Measurements from ENCODE around the gene ACSM2A. TPM values are rescaled to one million over a fixed set of nuclear protein-coding genes. Genes with fewer than 3 reads are reported as not detected.
"Not testable (repeated sequence)": the region's sequence is repeated elsewhere in the genome, so short reads cannot be mapped to it uniquely, and the experiment has no call there.

ACSM2A gene
- total RNA-seq, 1 experiment from 2014 or later, result not detected

DNA sequence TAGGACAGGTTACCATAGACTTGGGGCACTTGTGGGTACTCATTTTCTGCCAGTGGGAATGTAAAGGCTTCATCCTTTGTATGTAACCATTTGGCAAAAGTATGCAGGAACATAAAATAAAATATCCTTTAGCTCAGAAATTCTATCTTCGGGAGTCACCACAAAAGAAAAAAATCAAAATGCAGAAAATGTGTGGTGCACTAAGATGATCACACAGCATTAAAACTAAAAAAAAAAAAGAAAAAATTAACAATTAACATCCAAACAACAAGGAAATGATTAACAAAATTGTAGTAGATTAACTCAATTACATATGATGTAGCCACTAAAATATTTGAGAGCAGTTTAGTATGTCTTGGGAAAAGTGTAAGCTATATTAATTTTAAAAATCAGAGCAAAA, 10.6 kb upstream of the ACSM2A start:
- not testable (repeated sequence) for H3K4me1 ChIP-seq (ENCODE audit: low read length); H3K9ac ChIP-seq (ENCODE audit: low read length); H3K36me3 ChIP-seq (ENCODE audit: insufficient read depth, low read length); H3K27me3 ChIP-seq (ENCODE audit: low read length); H3K9me3 ChIP-seq (ENCODE audit: low read length); H3K4me3 ChIP-seq (ENCODE audit: low read length); H3K27ac ChIP-seq (ENCODE audit: low read length); H3K4me2 ChIP-seq (ENCODE audit: low read depth, low read length, poor library complexity, severe bottlenecking); H4K20me1 ChIP-seq (ENCODE audit: insufficient read depth, low read depth, low read length); H3K79me2 ChIP-seq (ENCODE audit: low read length); H2AFZ ChIP-seq (ENCODE audit: low read length); H3K9me2 ChIP-seq (replicated peaks; ENCODE audit: insufficient read depth, low read length); DNase-seq

DNA sequence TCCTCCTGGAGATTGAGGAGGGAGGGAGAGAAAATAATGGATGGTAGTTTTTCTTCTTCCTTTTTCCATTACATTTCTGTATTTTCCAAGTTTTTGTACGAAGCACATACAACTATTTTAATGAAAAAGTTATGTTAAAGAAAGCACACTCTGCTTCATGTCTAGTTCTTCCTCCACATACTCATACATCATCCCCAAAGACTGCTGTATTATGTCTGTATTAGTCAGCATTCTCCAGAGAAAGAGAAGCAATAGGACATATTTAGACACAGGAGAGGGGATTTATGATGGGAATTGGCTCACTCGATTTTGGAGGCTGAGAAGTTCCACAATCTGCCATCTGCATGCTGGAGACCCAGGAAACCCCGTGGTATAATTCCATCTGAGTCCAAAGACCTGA, 10.1 kb upstream of the ACSM2A start:
- H3K4me1 ChIP-seq (ENCODE audit: low read length), result no peaks in the 10 kb centered on the region
- H3K36me3 ChIP-seq (ENCODE audit: insufficient read depth, low read length), result no peaks in the 10 kb centered on the region
- H2AFZ ChIP-seq (ENCODE audit: low read length), result no peak overlapping the region
- H3K27me3 ChIP-seq (ENCODE audit: low read length), result no peaks in the 10 kb centered on the region
- H3K27ac ChIP-seq (ENCODE audit: low read length), result no peak overlapping the region
- H3K4me3 ChIP-seq (ENCODE audit: low read length), result no peak overlapping the region
- no peak overlapping the region for H3K4me2 ChIP-seq (ENCODE audit: low read depth, low read length, poor library complexity, severe bottlenecking)
- no peak for DNase-seq
- no peaks in the 10 kb centered on the region for H3K9me3 ChIP-seq (ENCODE audit: low read length)
- H3K79me2 ChIP-seq (ENCODE audit: low read length), result no peaks in the 10 kb centered on the region
- H3K9ac ChIP-seq (ENCODE audit: low read length), result no peak overlapping the region
- H3K9me2 ChIP-seq (replicated peaks; ENCODE audit: insufficient read depth, low read length), result no peaks in the 10 kb centered on the region
- H4K20me1 ChIP-seq (ENCODE audit: insufficient read depth, low read depth, low read length), result no peaks in the 10 kb centered on the region

DNA sequence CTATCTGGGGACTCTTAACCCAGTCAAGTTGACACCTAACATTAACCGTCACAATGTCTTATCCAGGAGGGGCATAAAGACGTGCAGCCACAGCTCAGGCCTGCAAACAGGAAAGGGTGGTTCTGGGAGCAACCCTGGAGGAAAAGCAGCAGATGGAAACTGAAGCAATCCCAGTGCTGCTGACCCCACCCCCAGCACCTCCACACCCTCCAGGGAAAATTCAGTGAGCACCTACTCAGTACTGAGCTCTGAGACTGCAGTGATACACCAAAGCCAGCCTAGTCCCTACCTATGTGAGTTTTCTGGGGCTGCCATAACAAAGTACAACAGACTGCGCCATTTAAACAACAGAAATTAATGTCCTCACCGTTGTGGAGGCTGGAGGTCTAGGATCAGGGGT, 9.5 kb upstream of the ACSM2A start:
- H3K27ac ChIP-seq (ENCODE audit: low read length); H4K20me1 ChIP-seq (ENCODE audit: insufficient read depth, low read depth, low read length); H3K9ac ChIP-seq (ENCODE audit: low read length); H3K4me1 ChIP-seq (ENCODE audit: low read length); H3K79me2 ChIP-seq (ENCODE audit: low read length); H3K9me2 ChIP-seq (replicated peaks; ENCODE audit: insufficient read depth, low read length); H3K4me2 ChIP-seq (ENCODE audit: low read depth, low read length, poor library complexity, severe bottlenecking); H2AFZ ChIP-seq (ENCODE audit: low read length); H3K27me3 ChIP-seq (ENCODE audit: low read length); H3K9me3 ChIP-seq (ENCODE audit: low read length); H3K36me3 ChIP-seq (ENCODE audit: insufficient read depth, low read length); H3K4me3 ChIP-seq (ENCODE audit: low read length); DNase-seq: not testable (repeated sequence)

DNA sequence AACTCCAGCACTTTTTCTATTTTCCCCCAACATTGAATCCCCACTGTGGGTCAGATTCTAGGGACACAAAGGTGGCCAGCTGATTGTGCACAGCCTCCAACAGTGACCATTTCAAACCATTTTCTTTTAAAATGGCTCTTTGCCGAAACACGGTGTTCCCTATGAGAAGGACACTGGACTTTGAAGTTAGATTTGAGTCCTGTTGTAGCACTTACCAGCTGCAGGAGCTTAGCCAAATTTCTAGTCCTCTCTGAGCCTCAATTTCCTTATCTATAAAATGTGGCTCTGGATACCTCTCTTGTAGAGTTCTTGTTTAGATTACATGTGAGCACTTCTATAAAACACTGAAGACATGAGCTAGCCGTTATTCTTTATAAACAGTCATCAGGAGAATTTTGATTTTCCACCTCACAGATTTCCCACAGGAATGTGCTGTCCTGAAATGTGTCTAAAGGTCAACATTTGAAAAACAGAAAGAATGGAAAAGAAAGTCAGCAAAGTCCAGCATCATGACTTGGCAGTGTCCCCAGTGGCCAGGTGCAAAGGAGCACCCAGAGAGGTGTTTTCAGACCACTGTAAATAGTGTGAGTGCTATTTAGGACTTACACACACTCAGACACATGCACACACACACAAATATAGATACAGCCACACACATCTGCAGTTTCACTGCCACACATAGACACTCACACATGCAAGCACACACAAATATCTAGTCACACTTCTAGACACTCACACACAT, 4.5 kb upstream of the ACSM2A start:
- not testable (repeated sequence) for H3K9me2 ChIP-seq (replicated peaks; ENCODE audit: insufficient read depth, low read length); H3K27me3 ChIP-seq (ENCODE audit: low read length); DNase-seq; H4K20me1 ChIP-seq (ENCODE audit: insufficient read depth, low read depth, low read length); H3K4me3 ChIP-seq (ENCODE audit: low read length); H3K9me3 ChIP-seq (ENCODE audit: low read length); H3K4me2 ChIP-seq (ENCODE audit: low read depth, low read length, poor library complexity, severe bottlenecking); H3K9ac ChIP-seq (ENCODE audit: low read length); H2AFZ ChIP-seq (ENCODE audit: low read length); H3K79me2 ChIP-seq (ENCODE audit: low read length); H3K36me3 ChIP-seq (ENCODE audit: insufficient read depth, low read length); H3K27ac ChIP-seq (ENCODE audit: low read length); H3K4me1 ChIP-seq (ENCODE audit: low read length)

DNA sequence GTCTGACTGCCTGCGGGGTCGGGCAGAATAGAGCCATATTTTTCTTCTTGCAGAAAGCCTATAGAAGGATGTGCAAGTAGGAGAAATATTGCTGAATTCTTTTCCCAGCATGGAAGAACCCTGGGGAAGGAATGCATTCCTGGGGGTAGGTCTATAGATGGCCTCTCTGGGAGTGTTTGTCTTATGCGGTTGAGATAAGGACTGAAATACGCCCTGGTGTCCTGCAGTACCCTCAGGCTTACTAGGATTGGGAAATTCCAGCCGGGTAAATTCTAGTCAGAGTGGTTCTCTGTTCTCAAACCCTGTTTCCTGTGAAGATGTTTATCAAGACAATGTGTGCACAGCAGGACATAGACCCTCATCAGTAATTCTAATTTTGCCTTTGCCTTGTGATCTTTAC, 2.3 kb downstream of the ACSM2A start:
- not testable (repeated sequence) for H3K36me3 ChIP-seq (ENCODE audit: insufficient read depth, low read length); H3K4me3 ChIP-seq (ENCODE audit: low read length); H3K79me2 ChIP-seq (ENCODE audit: low read length); H3K9me3 ChIP-seq (ENCODE audit: low read length); H3K4me1 ChIP-seq (ENCODE audit: low read length); H3K9ac ChIP-seq (ENCODE audit: low read length); H3K4me2 ChIP-seq (ENCODE audit: low read depth, low read length, poor library complexity, severe bottlenecking); H3K27ac ChIP-seq (ENCODE audit: low read length); H2AFZ ChIP-seq (ENCODE audit: low read length); H4K20me1 ChIP-seq (ENCODE audit: insufficient read depth, low read depth, low read length); DNase-seq; H3K9me2 ChIP-seq (replicated peaks; ENCODE audit: insufficient read depth, low read length); H3K27me3 ChIP-seq (ENCODE audit: low read length)

DNA sequence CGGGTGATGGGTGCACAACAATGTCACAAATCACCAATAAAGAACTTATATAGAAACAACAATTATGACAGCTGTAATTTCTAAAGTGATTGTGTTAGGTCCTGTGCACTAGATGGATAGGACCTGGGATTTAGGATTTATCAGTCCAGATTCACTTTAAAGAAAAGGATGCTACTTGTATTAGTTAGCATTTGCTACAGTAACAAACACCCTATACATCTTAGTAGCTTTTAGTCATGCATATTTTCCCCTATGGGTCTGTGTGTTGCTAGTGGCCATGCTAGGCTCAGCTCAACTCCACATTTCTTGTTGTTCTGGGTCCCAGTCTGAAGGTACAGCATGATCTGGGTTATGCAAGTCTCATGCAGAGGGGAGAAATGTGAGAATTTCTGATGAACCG, 7.9 kb downstream of the ACSM2A start:
- not testable (repeated sequence) for H3K4me1 ChIP-seq (ENCODE audit: low read length); DNase-seq; H3K27ac ChIP-seq (ENCODE audit: low read length); H2AFZ ChIP-seq (ENCODE audit: low read length); H3K4me3 ChIP-seq (ENCODE audit: low read length); H3K27me3 ChIP-seq (ENCODE audit: low read length); H3K9me3 ChIP-seq (ENCODE audit: low read length); H3K9me2 ChIP-seq (replicated peaks; ENCODE audit: insufficient read depth, low read length); H3K9ac ChIP-seq (ENCODE audit: low read length); H3K36me3 ChIP-seq (ENCODE audit: insufficient read depth, low read length); H4K20me1 ChIP-seq (ENCODE audit: insufficient read depth, low read depth, low read length); H3K79me2 ChIP-seq (ENCODE audit: low read length); H3K4me2 ChIP-seq (ENCODE audit: low read depth, low read length, poor library complexity, severe bottlenecking)

DNA sequence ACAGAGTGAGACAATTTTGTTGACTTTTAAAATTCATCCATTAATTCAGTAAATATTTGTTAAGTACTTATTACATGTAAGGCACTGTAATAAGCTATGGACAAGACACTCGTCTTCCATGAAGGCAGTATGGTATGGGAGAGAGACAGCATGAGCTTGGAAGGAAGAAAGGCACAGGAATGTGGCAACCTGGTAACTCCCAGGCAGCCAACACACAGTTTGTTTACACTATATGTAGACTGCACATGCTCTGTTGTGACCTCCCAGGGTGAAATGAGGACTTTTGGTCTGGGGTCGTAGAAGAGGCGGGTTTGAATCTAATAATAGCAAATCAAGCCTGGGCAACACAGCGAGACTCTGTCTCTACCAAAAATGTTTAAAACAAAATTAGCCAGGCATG, 9.0 kb downstream of the ACSM2A start:
- not testable (repeated sequence) for H3K4me1 ChIP-seq (ENCODE audit: low read length); H3K9ac ChIP-seq (ENCODE audit: low read length); H3K9me2 ChIP-seq (replicated peaks; ENCODE audit: insufficient read depth, low read length); H3K36me3 ChIP-seq (ENCODE audit: insufficient read depth, low read length); DNase-seq; H3K4me2 ChIP-seq (ENCODE audit: low read depth, low read length, poor library complexity, severe bottlenecking); H4K20me1 ChIP-seq (ENCODE audit: insufficient read depth, low read depth, low read length); H3K4me3 ChIP-seq (ENCODE audit: low read length); H2AFZ ChIP-seq (ENCODE audit: low read length); H3K79me2 ChIP-seq (ENCODE audit: low read length); H3K9me3 ChIP-seq (ENCODE audit: low read length); H3K27me3 ChIP-seq (ENCODE audit: low read length); H3K27ac ChIP-seq (ENCODE audit: low read length)

DNA sequence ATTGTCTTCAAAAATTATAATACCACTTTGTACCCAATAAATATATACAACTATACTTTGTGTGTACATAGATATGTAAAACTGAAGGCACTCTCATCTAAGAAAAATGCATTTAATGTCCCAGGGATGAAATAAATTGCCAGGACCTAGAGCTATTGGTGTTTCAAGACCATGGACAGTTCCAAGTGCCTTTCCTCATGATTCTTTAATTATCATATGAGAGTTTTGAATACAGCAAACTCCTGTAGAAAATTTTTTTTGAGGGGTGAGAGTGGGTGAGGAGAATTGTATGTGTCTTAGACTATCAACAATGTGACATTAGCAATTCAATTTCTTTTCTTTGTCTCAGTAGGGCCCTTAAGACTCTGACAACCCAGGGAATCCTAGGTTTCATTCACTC, 17.6 kb downstream of the ACSM2A start:
- not testable (repeated sequence) for H3K27ac ChIP-seq (ENCODE audit: low read length); H3K9me2 ChIP-seq (replicated peaks; ENCODE audit: insufficient read depth, low read length); H2AFZ ChIP-seq (ENCODE audit: low read length); DNase-seq; H3K36me3 ChIP-seq (ENCODE audit: insufficient read depth, low read length); H3K9me3 ChIP-seq (ENCODE audit: low read length); H3K4me2 ChIP-seq (ENCODE audit: low read depth, low read length, poor library complexity, severe bottlenecking); H3K4me1 ChIP-seq (ENCODE audit: low read length); H3K27me3 ChIP-seq (ENCODE audit: low read length); H4K20me1 ChIP-seq (ENCODE audit: insufficient read depth, low read depth, low read length); H3K9ac ChIP-seq (ENCODE audit: low read length); H3K79me2 ChIP-seq (ENCODE audit: low read length); H3K4me3 ChIP-seq (ENCODE audit: low read length)

DNA sequence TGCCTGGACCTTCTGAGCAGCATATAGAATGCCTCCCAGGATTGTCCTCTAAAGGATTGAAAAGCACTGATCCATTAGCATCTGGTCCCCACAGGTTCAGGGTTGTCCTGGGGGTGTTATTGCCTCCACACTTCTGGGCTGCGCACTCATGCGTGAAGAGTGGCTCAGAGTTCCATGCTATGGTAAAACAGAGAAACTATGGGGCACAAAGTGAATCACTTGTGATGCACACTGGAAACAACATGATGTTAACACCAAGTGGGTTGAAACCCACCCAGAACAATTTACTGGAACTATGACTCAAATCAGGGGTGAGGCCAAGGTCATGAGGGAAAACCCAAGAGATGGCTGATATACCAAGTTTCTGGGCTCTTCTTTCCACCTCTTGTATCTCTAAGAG, 18.6 kb downstream of the ACSM2A start:
- not testable (repeated sequence) for H3K4me3 ChIP-seq (ENCODE audit: low read length); H3K4me2 ChIP-seq (ENCODE audit: low read depth, low read length, poor library complexity, severe bottlenecking); H4K20me1 ChIP-seq (ENCODE audit: insufficient read depth, low read depth, low read length); H3K27ac ChIP-seq (ENCODE audit: low read length); H3K4me1 ChIP-seq (ENCODE audit: low read length); DNase-seq; H3K27me3 ChIP-seq (ENCODE audit: low read length); H3K36me3 ChIP-seq (ENCODE audit: insufficient read depth, low read length); H3K9ac ChIP-seq (ENCODE audit: low read length); H2AFZ ChIP-seq (ENCODE audit: low read length); H3K9me3 ChIP-seq (ENCODE audit: low read length); H3K9me2 ChIP-seq (replicated peaks; ENCODE audit: insufficient read depth, low read length); H3K79me2 ChIP-seq (ENCODE audit: low read length)

All from Karpas-422 (cell line).